ENCODE data around the gene GPBP1L1.

Gene GPBP1L1

DNA sequence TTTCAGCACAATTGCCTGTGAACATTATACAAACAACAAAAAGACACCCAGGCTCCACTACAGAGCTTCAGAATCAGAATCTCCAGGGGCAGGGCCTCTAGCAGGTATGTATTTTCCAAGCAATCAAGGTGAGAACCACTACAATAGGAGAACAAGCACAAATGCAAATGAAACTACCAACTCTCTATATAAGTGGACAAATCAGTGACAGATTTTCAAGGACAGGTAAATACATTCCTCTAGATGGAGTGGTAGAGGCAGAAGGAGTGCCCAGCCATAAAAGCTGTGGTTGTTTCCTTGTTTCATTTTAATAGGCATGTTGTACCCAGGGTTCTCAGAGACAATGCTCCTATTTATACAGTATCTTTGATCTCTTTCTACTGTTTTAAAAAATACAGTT is 42.4 kb downstream of the GPBP1L1 start:
- no peaks in the 10 kb centered on the region for H3K27me3 ChIP-seq (replicated peaks; ENCODE audit: control insufficient read depth, insufficient read depth, low read length)
- no peak overlapping the region for H3K4me3 ChIP-seq (replicated peaks; ENCODE audit: low read depth, low read length)
- TF ChIP-seq, protein P1, sequence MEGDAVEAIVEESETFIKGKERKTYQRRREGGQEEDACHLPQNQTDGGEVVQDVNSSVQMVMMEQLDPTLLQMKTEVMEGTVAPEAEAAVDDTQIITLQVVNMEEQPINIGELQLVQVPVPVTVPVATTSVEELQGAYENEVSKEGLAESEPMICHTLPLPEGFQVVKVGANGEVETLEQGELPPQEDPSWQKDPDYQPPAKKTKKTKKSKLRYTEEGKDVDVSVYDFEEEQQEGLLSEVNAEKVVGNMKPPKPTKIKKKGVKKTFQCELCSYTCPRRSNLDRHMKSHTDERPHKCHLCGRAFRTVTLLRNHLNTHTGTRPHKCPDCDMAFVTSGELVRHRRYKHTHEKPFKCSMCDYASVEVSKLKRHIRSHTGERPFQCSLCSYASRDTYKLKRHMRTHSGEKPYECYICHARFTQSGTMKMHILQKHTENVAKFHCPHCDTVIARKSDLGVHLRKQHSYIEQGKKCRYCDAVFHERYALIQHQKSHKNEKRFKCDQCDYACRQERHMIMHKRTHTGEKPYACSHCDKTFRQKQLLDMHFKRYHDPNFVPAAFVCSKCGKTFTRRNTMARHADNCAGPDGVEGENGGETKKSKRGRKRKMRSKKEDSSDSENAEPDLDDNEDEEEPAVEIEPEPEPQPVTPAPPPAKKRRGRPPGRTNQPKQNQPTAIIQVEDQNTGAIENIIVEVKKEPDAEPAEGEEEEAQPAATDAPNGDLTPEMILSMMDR (IDR thresholded peaks at IDR 0.05; ENCODE audit: insufficient read depth, low read length, poor library complexity, severe bottlenecking): peak; percentile 4
- no peak for DNase-seq (ENCODE audit: extremely low read depth, insufficient read length)
- H3K36me3 ChIP-seq (ENCODE audit: control insufficient read depth, insufficient read depth, low read length): peaks cover 19% of the 10 kb centered on the region

DNA sequence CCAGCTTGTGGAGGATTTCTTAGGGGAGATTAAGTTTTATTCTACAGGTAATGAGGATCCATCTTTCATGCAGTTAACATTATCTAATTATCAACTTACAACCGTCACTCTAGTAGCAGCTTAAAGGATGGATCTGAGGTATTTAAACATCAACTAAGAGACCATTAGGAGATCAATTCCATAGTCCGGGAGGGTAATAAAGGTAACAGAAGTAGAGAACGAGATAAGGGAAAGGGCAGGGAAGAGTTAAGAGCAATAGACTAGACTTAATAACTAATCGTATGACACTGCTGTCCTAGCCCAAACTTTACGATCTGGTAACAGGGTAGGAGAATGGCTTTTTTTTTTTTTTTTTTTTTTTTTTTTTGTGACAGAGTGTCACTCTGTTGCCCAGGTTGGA is 43.0 kb downstream of the GPBP1L1 start:
- TF ChIP-seq, protein P1 (IDR thresholded peaks at IDR 0.05; ENCODE audit: insufficient read depth, low read length, poor library complexity, severe bottlenecking): no peak
- Histone ChIP-seq H3K36me3 (ENCODE audit: control insufficient read depth, insufficient read depth, low read length) (peaks cover 19% of the 10 kb centered on the region), H3K27me3 (replicated peaks; ENCODE audit: control insufficient read depth, insufficient read depth, low read length) (no peaks in the 10 kb centered on the region), H3K4me3 (replicated peaks; ENCODE audit: low read depth, low read length) (no peak overlapping the region)
- no peak for DNase-seq (ENCODE audit: extremely low read depth, insufficient read length)

DNA sequence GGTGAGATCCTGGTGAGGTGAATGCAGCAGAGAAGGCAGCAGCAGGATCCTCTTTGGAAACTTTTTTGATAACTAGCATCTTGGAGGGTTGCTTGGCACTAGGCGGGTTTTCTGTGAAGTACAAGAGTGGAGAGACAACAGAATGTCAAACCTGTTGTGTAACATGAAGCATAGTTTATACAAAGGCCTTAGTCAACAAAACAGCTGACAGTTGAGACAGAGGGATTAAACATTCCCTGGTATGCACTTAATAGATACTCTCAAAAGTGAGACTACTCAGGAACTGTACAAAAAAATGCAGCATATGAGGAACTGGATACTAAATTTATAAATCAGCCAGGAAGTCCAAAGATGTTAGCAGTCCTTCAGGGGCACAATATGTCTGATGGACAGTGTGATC is 46.0 kb downstream of the GPBP1L1 start:
- no peak overlapping the region for H3K4me3 ChIP-seq (replicated peaks; ENCODE audit: low read depth, low read length)
- no peak for DNase-seq (ENCODE audit: extremely low read depth, insufficient read length)
- TF ChIP-seq, protein P1 (IDR thresholded peaks at IDR 0.05; ENCODE audit: insufficient read depth, low read length, poor library complexity, severe bottlenecking): no peak
- peaks cover 12% of the 10 kb centered on the region for H3K36me3 ChIP-seq (ENCODE audit: control insufficient read depth, insufficient read depth, low read length)
- H3K27me3 ChIP-seq (replicated peaks; ENCODE audit: control insufficient read depth, insufficient read depth, low read length): no peaks in the 10 kb centered on the region

DNA sequence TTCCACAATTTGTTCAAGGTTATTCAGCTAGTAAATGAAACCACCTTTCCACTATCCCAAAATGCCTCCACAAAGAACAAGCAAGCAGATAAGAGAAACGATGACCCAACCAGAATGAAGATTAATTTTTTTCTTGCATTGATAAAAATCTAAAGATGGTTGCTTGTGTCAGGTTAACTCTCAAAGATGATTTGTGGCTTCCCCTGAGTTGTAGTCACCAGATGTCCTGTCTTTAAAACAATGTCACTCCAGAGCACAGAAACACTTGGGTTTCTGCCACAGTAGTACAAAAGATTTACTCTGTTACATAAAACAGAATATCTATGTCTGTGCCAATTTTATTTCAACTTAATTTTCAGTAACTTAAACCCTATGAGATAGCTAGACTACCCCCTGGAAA is 51.1 kb downstream of the GPBP1L1 start:
- TF ChIP-seq, protein P1 (IDR thresholded peaks at IDR 0.05; ENCODE audit: insufficient read depth, low read length, poor library complexity, severe bottlenecking): no peak
- Histone ChIP-seq H3K36me3 (ENCODE audit: control insufficient read depth, insufficient read depth, low read length) (peaks cover 23% of the 10 kb centered on the region), H3K27me3 (replicated peaks; ENCODE audit: control insufficient read depth, insufficient read depth, low read length) (no peaks in the 10 kb centered on the region), H3K4me3 (replicated peaks; ENCODE audit: low read depth, low read length) (no peak overlapping the region)
- DNase-seq (ENCODE audit: extremely low read depth, insufficient read length): no peak

DNA sequence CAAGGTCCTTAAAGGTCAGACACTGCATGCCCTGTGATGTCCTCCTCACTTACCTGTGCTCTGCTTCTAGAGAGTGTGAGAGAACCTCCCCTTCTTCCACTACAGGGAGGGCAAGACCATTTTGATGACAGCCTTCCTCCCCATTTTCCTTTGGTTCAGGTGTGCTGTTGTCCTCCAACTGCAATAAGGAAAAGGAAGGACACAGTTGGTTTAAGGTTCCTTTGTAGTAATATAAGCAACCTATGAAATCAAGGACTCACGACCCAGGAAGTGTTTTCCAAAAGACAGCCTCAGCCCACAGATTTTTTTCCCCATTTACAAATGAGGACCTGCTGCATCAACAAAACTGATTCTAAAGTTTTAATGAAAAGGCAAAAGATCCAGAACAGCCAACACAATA is 55.9 kb downstream of the GPBP1L1 start:
- no peaks in the 10 kb centered on the region for H3K27me3 ChIP-seq (replicated peaks; ENCODE audit: control insufficient read depth, insufficient read depth, low read length)
- DNase-seq (ENCODE audit: extremely low read depth, insufficient read length): no peak
- TF ChIP-seq, protein P1 (IDR thresholded peaks at IDR 0.05; ENCODE audit: insufficient read depth, low read length, poor library complexity, severe bottlenecking): no peak
- H3K36me3 ChIP-seq (ENCODE audit: control insufficient read depth, insufficient read depth, low read length): peaks cover 35% of the 10 kb centered on the region
- no peak overlapping the region for H3K4me3 ChIP-seq (replicated peaks; ENCODE audit: low read depth, low read length)

DNA sequence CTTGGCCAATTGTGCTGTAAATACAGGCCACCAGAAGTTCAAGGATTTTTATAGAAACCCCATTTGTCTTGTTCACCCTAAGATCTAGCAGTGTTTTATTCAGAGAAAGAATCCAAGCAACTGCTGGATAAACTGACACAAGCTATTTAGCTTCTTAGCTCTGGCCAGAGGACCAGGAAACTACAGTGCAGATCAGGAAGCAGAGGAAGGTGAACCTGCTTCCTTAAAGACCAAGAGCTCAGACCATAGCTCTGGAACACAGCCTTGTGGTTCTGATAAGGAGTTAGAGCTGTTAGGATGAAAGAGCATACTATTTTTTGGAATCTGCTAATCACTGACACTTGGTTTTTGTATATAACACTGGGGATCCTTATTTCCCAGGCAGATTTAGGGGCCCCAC is 57.3 kb downstream of the GPBP1L1 start:
- H3K4me3 ChIP-seq (replicated peaks; ENCODE audit: low read depth, low read length): no peak overlapping the region
- DNase-seq (ENCODE audit: extremely low read depth, insufficient read length): no peak
- H3K36me3 ChIP-seq (ENCODE audit: control insufficient read depth, insufficient read depth, low read length): peaks cover 34% of the 10 kb centered on the region

More for the DNA sequence above, 57.3 kb downstream of the GPBP1L1 start:
- H3K27me3 ChIP-seq (replicated peaks; ENCODE audit: control insufficient read depth, insufficient read depth, low read length): no peaks in the 10 kb centered on the region
- TF ChIP-seq, protein P1 (IDR thresholded peaks at IDR 0.05; ENCODE audit: insufficient read depth, low read length, poor library complexity, severe bottlenecking): no peak
